Activated CD4-positive, alpha-beta T cell treated with anti-CD3 and anti-CD28 coated beads for 36 hours (primary cell): ENCODE results near the gene RBM34. TPM values are rescaled to one million over a fixed set of nuclear protein-coding genes. Genes with fewer than 3 reads are reported as not detected.
"Not testable (repeated sequence)": the region's sequence is repeated elsewhere in the genome, so short reads cannot be mapped to it uniquely, and the experiment has no call there.

ENCODE experiments used
- ATAC-seq: fragments of 200-7000 bp; cut with Tn5 transposase; one replicate; pipeline ENCODE4 v1.10.0; 2021; ENCODE audit warnings: mild to moderate bottlenecking, moderate library complexity
- CTCF ChIA-PET: fragments of 350-600 bp; sonication (Branson Sonifier 250); formaldehyde crosslinking; loops from one replicate; lab custom pipeline; 2021; ENCODE audit warnings: antibody characterized with exemption; lab: Charles Lee
- POLR2A ChIA-PET: fragments of 350-600 bp; sonication (Branson Sonifier 250); formaldehyde crosslinking; loops from one replicate; lab custom pipeline; 2021; ENCODE audit warnings: antibody characterized with exemption, inconsistent platforms; lab: Charles Lee
- DNase-seq: peaks from one replicate; pipeline ENCODE4 v3.0.0-alpha.2; 2020
- H3K27ac Mint-ChIP-seq: one replicate; pipeline ENCODE4 v1.8.0; 2021; ENCODE audit warnings: mixed read lengths
- H3K27me3 Mint-ChIP-seq: one replicate; pipeline ENCODE4 v1.8.0; 2021; ENCODE audit warnings: mixed read lengths
- H3K36me3 Mint-ChIP-seq: one replicate; pipeline ENCODE4 v1.8.0; 2021; ENCODE audit warnings: low read depth, mixed read lengths
- H3K4me1 Mint-ChIP-seq: one replicate; pipeline ENCODE4 v1.8.0; 2021; ENCODE audit warnings: mixed read lengths
- H3K4me3 Mint-ChIP-seq: one replicate; pipeline ENCODE4 v1.8.0; 2021; ENCODE audit warnings: mild to moderate bottlenecking, moderate library complexity, mixed read lengths
- H3K9me3 Mint-ChIP-seq: one replicate; pipeline ENCODE4 v1.8.0; 2021; ENCODE audit warnings: low read depth, mixed read lengths
- intact Hi-C, 2 experiments: fragments of 100-400 bp; cut with DNase I in 1 of 2; cut with micrococcal nuclease in 1 of 2; formaldehyde crosslinking; loops; one replicate each; pipeline versions ENCODE4 v1.14.2 to v1.15.1; 2022 to 2024; cut with DNase I, micrococcal nuclease
- microRNA-seq: library from miRNA; unstranded; fragments of <30 nt; microRNA quantifications from one replicate; pipeline ENCODE4 v1.2.0, GENCODE V29; 2021; ENCODE audit warnings: borderline replicate concordance
- total RNA-seq, 2 experiments: library from RNA; stranded (reverse); gene quantifications; one replicate each; pipeline ENCODE4 v1.2.3, GENCODE V29; 2021

RBM34 gene
- total RNA-seq, 2 experiments from 2014 or later: 126 to 154 TPM

- Mint-ChIP-seq H3K4me3 (no peak overlapping the region), H3K27me3 (peaks cover 3% of the 10 kb centered on the region), H3K27ac (no peak overlapping the region), H3K9me3 (no peaks in the 10 kb centered on the region), H3K36me3 (no peaks in the 10 kb centered on the region), H3K4me1 (peaks cover 15% of the 10 kb centered on the region)
- DNase-seq (no peak), ATAC-seq (no peak)
- ChIA-PET POLR2A (no interaction called here), CTCF (interaction anchor here (0.9 kb wide), 1 partner anchor 245 kb away, joined by 3 read pairs; no protein-coding TSS in a partner anchor)
- intact Hi-C loops: loop anchor here in 1 of 2 experiments (10.0 kb wide), 1 partner anchor 763 kb away; no protein-coding TSS in a partner anchor
These were observed 73.1 kb downstream of the RBM34 start for GRCh38 chr1:235087906-235088305.

- not testable (repeated sequence) for H3K9me3 Mint-ChIP-seq, H3K27me3 Mint-ChIP-seq, H3K27ac Mint-ChIP-seq, ATAC-seq, DNase-seq, H3K4me3 Mint-ChIP-seq, H3K36me3 Mint-ChIP-seq
- H3K4me1 Mint-ChIP-seq: peaks cover 23% of the 10 kb centered on the region
- intact Hi-C loops: loop anchor here in 1 of 2 experiments (10.0 kb wide), 1 partner anchor 761 kb away; no protein-coding TSS in a partner anchor
- POLR2A ChIA-PET: interaction anchor here (0.7 kb wide), 1 partner anchor 141 kb away, joined by 4 read pairs; no protein-coding TSS in a partner anchor
- CTCF ChIA-PET: interaction anchor here (0.6 to 1.3 kb wide), 2 partner anchors 105 to 503 kb away, joined by 3 read pairs; no protein-coding TSS in a partner anchor
These were observed 75.5 kb downstream of the RBM34 start for GRCh38 chr1:235085411-235086117.

Small RNA genes within 50 kb of the gene (microRNA-seq; reads per million reads assigned to microRNA genes)
- 1.4 reads per million for gene MIR4753

Other genes with a start within 250 kb of the RBM34 start
- 100 to 1,000 TPM in 1 of 2 experiments, 10 to 100 TPM in 1; 62.1 to 148 TPM for gene TOMM20, start 32.4 kb downstream of the RBM34 start, total RNA-seq
- gene ARID4B, start 166.9 kb upstream of the RBM34 start, total RNA-seq: 10 to 100 TPM; 38.6 to 42.9 TPM
- 10 to 100 TPM; 35.6 to 37.4 TPM for gene GGPS1, start 167.3 kb upstream of the RBM34 start, total RNA-seq
- gene TBCE, start 206.2 kb upstream of the RBM34 start, total RNA-seq: 10 to 100 TPM; 22.3 to 26.1 TPM